Activated CD8-positive, alpha-beta memory T cell treated with anti-CD3 and anti-CD28 coated beads, Interleukin-2, amount 50 U/mL, for 4 hours (primary cell): ENCODE data around the gene PTPRD.
"Not testable (repeated sequence)": the region's sequence is repeated elsewhere in the genome, so short reads cannot be mapped to it uniquely, and the experiment has no call there.

Source experiments
- DNase-seq: peaks from one replicate; pipeline ENCODE4 v3.0.0-alpha.2; 2020

The PTPRD gene

GRCh38 chr9:9097254-9097653, 1515.5 kb downstream of the PTPRD start:
- DNase-seq = not testable (repeated sequence)

GRCh38 chr9:9091387-9091786, 1521.4 kb downstream of the PTPRD start:
- no peak for DNase-seq

DNA sequence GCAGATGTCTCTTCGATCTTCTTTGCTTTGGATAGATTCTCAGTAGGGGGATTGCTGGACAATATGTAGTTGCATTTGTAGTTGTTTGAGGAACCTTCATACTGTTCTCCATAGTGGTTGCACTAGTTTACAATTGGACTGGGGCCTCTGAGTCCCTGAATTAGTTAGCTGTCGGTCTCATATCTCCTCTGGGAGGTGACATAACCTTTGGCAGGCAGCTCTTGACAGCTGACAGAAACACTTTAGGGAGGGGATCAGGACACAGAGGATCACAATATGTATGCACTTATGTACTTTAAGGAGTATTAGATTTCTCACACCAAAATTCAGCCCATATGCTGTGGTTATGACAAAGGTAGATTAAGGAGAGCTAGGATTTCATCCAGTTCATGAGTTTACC, 1533.3 kb downstream of the PTPRD start:
- no peak for DNase-seq

- no peak for DNase-seq
Measured at GRCh38 chr9:9078301-9078700, 1534.5 kb downstream of the PTPRD start.

DNA sequence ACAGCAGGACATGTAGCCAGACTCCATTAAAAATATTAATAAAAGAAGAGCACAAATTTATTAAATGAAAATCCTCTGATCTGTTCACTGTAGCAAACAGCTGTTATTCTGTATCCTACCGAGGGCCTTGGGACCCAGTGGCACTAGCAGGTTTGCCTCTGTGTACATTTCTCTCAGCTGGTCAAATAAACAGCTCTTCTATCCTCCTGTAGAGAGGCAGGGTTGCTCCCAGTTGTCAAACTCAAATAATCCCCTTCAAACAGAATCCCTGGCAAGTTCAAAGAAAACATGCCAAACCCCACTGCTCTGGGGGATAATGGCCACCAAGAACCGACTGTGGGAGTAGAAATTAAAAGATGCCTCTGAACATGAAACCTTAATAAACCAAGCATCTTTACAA, 1551.2 kb downstream of the PTPRD start:
- no peak for DNase-seq

DNA sequence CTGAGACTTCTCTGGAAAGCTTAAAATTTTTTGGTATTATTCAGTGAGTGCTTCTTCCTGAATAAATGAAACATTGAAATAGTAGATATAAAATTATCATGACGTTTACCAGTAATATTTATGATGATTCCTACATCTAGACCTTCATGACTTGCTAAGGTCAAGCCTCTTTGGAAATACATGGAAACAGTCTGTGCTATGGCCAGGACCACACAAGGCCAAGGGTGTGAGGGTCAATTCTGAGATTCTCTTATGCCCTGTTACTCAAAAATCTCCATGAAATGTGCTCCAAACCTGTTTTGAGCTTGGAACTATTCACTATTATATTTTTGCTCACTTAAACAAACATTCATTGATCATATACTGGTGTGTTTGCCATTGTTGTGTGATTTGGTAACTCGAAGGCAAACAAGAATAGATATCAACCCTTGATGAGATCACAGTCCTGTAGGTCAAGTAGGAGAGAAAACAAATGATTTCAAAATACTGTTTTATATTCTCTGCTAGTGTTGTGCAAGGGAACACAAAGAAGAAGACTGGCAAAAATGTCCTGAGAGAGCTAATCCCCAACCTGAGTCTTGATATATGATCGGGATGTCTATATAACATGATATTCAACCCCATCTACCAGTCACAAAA, 1558.3 kb downstream of the PTPRD start:
- no peak for DNase-seq

DNA sequence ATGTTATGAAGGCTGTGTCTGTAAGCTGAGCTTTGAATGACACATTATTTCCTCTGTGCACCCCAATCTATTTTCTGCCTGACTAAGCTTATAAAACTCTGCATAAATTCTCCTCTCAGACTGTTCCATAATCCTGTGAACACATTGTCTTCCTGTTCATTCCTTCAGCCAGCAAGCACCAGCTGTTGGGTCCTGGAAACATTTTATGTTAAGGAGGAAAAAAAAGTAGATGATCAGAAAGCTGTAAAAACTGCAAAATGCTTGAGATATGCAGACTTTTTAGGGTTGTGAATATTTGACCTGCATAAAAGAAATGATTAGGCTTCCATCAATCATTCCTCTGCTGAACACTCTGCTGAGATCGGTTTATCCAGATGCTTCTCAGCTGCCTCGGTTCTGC, 1567.2 kb downstream of the PTPRD start:
- DNase-seq = no peak

DNA sequence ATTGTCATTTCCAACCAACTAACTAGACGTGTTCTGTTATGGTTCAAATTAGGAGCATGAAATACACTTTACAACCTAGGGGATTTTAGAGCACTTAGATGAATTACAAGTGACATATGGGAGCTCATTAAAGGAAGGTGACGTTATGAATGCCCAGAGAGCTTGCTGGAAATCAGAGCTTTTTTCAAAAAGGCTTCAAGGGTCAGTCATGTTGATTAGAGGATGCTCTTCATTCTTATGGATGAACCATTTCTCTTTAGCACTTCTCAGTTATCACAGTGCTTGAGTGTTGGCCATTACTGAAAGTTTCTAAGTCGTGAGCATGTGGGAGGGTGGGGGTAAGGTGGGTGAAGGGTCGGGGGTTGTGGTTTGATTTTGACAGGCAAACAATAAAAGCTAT, 1567.7 kb downstream of the PTPRD start:
- DNase-seq = no peak

- not testable (repeated sequence) for DNase-seq
Measured at GRCh38 chr9:9043788-9044187, 1569.0 kb downstream of the PTPRD start.

DNA sequence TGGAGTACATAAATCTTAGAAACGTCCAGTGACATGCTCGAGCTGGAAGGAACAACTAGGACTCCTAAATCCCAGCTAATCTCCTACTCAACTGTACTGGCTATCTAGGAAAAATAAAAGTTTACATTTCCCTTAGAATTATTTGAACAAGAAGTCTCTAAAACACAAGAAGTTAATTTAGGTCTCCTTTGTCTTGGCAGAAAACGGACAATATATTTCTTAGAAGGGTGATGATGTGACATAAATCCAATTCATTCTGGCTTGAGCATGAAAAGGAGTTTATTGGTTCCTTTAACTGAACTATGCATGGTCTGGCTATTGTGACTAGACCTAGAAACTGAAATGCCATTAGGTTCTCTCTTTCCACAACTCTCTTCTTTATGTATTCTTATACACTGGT, 1571.0 kb downstream of the PTPRD start:
- DNase-seq = no peak

DNA sequence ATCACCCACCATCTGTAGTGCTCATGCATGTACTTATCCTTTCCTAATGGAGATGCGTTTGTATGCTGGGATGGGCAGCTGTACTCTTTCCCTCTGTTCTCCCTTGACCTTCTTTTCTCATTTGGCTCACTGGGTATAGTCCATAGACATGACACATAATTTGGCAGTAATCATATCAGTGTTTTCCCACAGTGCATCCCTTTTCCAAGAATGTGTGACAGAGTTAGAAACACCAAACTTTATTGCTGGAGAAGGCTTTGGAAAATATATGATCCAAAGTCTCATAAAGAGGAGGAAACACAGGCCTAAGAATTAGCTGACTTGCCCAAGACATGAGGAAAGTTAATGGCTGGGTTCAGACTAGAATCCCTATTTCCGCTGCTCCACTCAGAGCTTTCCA, 1579.8 kb downstream of the PTPRD start:
- DNase-seq = no peak

DNA sequence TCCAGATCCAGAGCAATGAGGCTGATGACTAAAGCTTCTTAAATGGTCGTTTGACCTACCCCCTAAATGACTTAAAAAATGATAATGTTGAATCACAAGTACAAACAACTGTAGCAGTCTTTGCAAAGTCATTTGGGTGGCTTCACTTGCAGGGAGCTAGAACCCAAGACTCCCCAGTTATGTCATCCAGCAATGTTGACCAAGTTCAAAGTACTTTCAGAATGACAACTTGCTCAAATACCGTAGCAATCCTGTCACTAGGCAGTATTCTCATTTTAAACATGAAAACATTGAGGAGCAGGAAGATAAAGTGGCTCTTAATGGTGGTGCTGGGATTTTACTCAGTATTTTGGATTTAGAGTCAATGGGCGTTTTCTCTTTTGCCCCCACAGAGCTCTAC, 1596.2 kb downstream of the PTPRD start:
- DNase-seq = no peak

DNA sequence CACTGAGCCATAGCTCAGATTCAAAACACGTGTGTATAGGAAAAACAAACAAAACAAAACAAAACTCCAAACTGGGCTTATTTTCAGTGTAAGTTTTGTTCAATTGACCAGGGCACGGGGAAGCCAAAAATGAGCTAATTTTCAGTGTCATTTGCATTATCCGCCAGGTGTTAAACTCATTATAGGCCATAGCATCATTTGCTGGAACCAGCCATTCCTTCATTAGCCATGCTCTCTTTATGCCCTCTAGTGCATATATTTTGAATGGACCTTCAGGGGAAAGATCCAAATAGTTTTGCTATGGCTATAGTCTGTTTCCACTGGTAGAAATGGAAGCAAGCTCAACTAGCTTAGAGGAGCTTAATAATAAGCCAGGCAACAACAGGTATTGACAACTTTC, 1608.0 kb downstream of the PTPRD start:
- DNase-seq = no peak

GRCh38 chr9:9002826-9003583, 1609.8 kb downstream of the PTPRD start:
- no peak for DNase-seq

DNA sequence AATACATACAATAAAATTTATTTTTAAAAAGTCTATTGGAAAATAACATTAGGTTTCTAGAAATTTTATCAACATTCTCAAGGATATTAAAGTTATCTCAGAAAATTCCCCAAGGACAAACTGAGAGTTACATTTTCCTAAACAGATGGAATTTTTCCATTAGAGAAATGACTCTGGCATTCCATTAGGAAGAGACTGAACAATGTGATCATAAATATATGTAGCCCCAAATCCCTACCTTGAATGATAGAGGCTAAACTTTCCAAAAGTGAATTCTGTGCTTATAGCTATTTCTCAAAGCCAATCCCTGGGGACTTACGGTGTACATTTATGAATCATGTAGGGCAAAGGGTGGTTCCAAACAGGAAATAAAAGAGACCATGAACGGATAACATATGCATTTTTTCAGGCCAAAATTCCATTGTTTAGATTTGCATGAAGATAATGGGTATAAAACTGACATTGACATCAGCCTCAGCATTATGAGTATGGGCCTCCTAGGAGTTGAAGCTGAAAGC, 1632.2 kb downstream of the PTPRD start:
- DNase-seq = no peak

- DNase-seq = no peak
Measured at GRCh38 chr9:8978334-8978733, 1634.5 kb downstream of the PTPRD start.

DNA sequence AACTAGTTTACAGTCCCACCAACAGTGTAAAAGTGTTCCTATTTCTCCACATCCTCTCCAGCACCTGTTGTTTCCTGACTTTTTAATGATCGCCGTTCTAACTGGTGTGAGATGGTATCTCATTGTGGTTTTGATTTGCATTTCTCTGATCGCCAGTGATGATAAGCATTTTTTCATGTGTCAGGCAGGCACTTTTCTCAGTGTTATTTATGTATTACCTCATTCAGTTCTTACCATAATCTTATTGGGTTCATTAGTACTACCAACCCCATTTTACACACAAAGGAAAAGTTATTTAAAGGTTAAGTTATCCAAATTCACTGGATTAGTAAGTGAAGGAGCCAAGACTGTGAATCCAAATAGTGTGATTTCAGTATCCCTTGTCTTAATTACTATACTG, 1644.5 kb downstream of the PTPRD start:
- not testable (repeated sequence) for DNase-seq

GRCh38 chr9:8963885-8964284, 1648.9 kb downstream of the PTPRD start:
- DNase-seq = no peak

GRCh38 chr9:8962084-8962483, 1650.7 kb downstream of the PTPRD start:
- no peak for DNase-seq

DNA sequence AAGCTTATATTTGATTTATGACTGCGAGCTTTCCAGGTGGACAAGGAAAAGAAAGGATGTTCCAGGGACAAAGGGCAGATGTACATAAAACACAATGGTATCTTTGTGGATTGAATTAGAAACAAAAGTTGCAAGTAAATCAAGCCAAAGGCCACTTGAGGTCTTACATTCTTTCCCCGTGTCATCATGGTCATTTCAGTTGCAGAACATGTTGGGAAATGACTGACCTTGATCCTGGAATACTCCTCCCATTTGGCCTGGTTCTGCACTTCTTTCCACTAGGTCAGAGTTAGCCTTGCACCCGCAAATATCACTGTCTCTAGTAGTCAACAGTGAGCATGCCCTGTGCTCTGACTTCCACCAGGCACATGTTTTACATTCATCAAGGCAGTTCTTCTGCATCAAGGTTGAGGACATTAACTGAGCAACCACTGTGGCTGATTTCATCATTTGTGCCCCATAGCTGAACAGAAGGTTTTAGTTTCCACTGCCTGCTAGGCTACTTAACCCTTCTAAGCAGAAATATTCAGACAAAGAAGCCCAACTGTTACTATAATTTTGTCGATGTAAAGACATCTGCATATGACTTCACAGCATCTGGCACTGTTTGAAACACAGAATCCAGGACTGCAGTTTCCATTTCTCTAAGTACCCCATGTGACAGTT, 1651.5 kb downstream of the PTPRD start:
- DNase-seq = no peak

- DNase-seq = no peak
Measured at GRCh38 chr9:8960254-8960653, 1652.5 kb downstream of the PTPRD start.

GRCh38 chr9:8958358-8958757, 1654.4 kb downstream of the PTPRD start:
- no peak for DNase-seq

DNA sequence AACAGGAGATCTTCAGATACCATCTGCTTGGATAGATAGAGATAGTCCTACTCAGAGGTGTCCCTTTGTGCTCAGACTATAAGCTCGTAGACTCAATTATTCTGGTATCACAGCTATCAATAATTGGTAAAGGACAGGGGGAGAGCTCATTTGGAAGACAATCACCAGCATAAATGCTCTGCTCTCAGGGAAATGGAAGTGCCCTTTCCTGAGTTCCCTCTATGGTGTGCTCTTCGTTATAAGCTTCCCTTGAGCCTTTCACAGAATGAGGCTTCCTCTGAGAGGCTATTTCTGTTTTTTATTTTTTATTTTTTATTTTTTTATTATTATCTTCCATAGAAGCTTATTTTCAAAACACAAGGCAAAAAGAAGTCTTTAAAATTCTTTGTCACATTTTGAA, 1657.5 kb downstream of the PTPRD start:
- no peak for DNase-seq

GRCh38 chr9:8946461-8946860, 1666.3 kb downstream of the PTPRD start:
- DNase-seq = no peak
